Ovary (tissue), 9 donors: ENCODE data around the gene SIPA1L3. TPM values are rescaled to one million over a fixed set of nuclear protein-coding genes. Genes with fewer than 3 reads are reported as not detected.
A peak's percentile ranks its signal among the peaks of the same experiment; 100 is the strongest.

Source experiments
- DNase-seq, 5 donors: peaks; one replicate each; pipeline ENCODE4 v3.0.0-alpha.2; 2019 to 2020
- H3K27ac ChIP-seq, 2 donors: fragments of 200-600 bp; one replicate each; pipeline versions ENCODE4 v1.5.1 to v1.8.0; 2019 to 2022
- H3K27me3 ChIP-seq: fragments of 200-600 bp; one replicate; pipeline ENCODE4 v1.8.0; 2022
- H3K36me3 ChIP-seq: fragments of 200-600 bp; sonication (generic); one replicate; pipeline ENCODE4 v1.5.1; 2019
- H3K4me1 ChIP-seq: one replicate; pipeline ENCODE4 v1.8.1; 2013; ENCODE audit warnings: mild to moderate bottlenecking, moderate library complexity; ENCODE audit not compliant: insufficient read depth
- H3K4me3 ChIP-seq: fragments of 200-600 bp; sonication (generic); one replicate; pipeline ENCODE4 v1.5.1; 2017
- H3K9me3 ChIP-seq, 2 donors: fragments of 200-600 bp in 1 of 2; sonication (generic) in 1 of 2; one replicate each; pipeline versions ENCODE4 v1.5.1 to v1.8.1; 2013 to 2019; ENCODE audit warnings: mild to moderate bottlenecking in 1 of 2, moderate library complexity in 1 of 2
- EP300 ChIP-seq: sonication (generic); formaldehyde crosslinking; IDR thresholded peaks from one replicate; pipeline ENCODE4 v1.6.1; 2017; ENCODE audit warnings: antibody characterized with exemption
- POLR2A ChIP-seq: fragments of 450-650 bp; IDR thresholded peaks from one replicate; pipeline ENCODE4 v1.6.1; 2017; ENCODE audit warnings: antibody characterized with exemption, mild to moderate bottlenecking, moderate library complexity
- WGBS, 3 donors: extraction: QIAGEN DNeasy Blood & Tissue Kit in 1 of 3; methylation state at CpG; one replicate each; pipeline versions ENCODE4 v1.1.5 to v1.1.7; 2013 to 2017; 5-methylcytosine and 5-hydroxymethylcytosine counted together
- intact Hi-C, 4 donors: fragments of 100-400 bp; cut with DNase I; formaldehyde crosslinking; loops; one replicate each; pipeline versions ENCODE4 v1.11.0 to v1.15.1; 2022 to 2023
- polyA plus RNA-seq, 2 donors: library from polyadenylated mRNA; stranded (reverse); fragments of 200-250 nt in 1 of 2; fragments of 350-450 nt in 1 of 2; fragmentation: Illumina TruSeq in 1 of 2; extraction: RNeasy Lipid Tissue Mini Kit (QIAGEN cat#74804) in 1 of 2; gene quantifications; one replicate each; pipeline ENCODE4 v1.2.3, GENCODE V29; 2013 to 2014
- total RNA-seq, 7 donors: library from RNA; depleted of rRNA in 2 of 7; stranded (reverse); fragments of >200 nt in 2 of 7; fragmentation: NEBNext Ultra II Directional in 3 of 7; extraction: Animal tissue kit (Norgen Biotek cat#: 25700) in 3 of 7; gene quantifications; one replicate each; pipeline versions ENCODE4 v1.1.0 to v1.2.4, GENCODE V29; 2016 to 2023
- TF ChIP-seq, protein P1 (sequence below), 3 donors: fragments of 450-650 bp in 2 of 3; fragments of 200-600 bp in 1 of 3; IDR thresholded peaks; one replicate each; pipeline versions ENCODE4 v1.5.1 to v1.8.0; 2016 to 2022; ENCODE audit warnings: antibody characterized with exemption in 3 of 3, mild to moderate bottlenecking in 1 of 3
- donor health status: DM: no; HTN: no; CAD: no; lungs with moderate emphysema.
- donor health status: DM: no; HTN: no; CAD: no.
- donor health status: Bipolar disorder and iron deficiency.
- donor health status: DM: yes; HTN: yes; CAD: no.
- donor health status: DM: no; HTN: no; CAD: no.
- donor health status: DM: yes; HTN: yes; CAD: no.

Gene SIPA1L3
- total and polyA plus RNA-seq, 9 donors = 4.5 to 27.9 (median 18.2) TPM

DNA sequence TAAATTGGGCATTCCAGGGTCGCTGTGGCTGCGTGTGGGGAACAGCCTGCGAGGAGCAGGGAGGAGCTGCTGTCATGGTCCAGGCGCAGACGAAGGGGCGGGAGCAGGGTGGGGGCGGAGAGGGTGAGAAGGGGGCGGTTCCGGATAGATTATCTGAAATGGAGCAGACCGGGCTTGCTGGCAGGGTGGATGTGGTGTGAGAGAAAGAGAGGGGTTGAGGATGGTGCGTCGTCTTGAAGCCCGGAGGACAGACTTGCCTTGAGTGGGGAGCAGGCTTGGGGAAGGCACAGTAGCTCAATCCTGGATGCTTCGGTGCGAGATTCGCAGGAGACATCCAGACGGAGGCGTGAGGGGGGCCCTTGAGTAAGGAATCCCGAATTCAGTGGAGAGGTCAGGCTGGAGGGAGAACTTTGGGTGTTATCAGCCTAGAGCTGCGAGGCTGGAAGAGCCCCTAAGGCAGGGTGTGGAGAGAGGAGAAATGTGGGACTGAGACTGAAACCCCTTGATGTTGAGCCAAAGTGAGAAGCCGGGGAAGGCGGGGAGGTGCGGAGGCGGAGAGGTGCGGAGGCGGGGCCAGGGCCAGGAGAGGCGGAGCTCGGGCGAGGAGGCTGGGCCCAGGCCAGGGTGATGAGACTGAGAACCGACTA is 276.4 kb downstream of the SIPA1L3 start:
- TF ChIP-seq EP300 (no peak), POLR2A (no peak)
- TF ChIP-seq, protein P1, sequence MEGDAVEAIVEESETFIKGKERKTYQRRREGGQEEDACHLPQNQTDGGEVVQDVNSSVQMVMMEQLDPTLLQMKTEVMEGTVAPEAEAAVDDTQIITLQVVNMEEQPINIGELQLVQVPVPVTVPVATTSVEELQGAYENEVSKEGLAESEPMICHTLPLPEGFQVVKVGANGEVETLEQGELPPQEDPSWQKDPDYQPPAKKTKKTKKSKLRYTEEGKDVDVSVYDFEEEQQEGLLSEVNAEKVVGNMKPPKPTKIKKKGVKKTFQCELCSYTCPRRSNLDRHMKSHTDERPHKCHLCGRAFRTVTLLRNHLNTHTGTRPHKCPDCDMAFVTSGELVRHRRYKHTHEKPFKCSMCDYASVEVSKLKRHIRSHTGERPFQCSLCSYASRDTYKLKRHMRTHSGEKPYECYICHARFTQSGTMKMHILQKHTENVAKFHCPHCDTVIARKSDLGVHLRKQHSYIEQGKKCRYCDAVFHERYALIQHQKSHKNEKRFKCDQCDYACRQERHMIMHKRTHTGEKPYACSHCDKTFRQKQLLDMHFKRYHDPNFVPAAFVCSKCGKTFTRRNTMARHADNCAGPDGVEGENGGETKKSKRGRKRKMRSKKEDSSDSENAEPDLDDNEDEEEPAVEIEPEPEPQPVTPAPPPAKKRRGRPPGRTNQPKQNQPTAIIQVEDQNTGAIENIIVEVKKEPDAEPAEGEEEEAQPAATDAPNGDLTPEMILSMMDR (IDR thresholded peaks at IDR 0.05) = no peak
- Histone ChIP-seq H3K27me3 (no peaks in the 10 kb centered on the region), H3K4me1 (peaks cover 2% of the 10 kb centered on the region), H3K4me3 (no peak overlapping the region), H3K9me3 (peaks cover 0 to 3% of the 10 kb centered on the region in 2 donors), H3K36me3 (no peaks in the 10 kb centered on the region), H3K27ac (peak overlapping the region in 1 of 2 donors; percentile 19)
- 7 to 12% (median 9%) methylated on average over 30 of the region's 30 CpGs for WGBS, 3 donors
- DNase-seq = peak; percentile 57 to 76 (median 59)
- intact Hi-C loops = no loop called here

DNA sequence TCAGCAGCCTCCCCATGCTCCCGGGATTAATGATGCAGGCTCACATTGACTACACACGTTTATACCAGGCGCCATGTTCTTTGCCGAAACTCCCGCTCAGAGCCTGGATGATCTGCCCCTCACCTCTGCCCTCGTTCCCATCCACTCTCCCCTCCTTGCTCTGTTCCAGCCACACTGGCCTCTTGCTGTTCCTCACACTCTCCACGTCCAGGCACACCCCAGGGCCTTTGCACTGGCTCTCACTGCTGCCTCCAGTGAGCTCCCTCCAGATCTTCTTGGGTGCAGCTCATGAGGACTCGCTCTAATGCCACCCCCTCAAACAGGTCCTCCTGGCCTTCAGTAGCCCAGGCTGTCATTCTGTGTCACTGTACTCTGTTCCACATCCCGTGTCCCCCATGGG is 277.8 kb downstream of the SIPA1L3 start:
- Histone ChIP-seq H3K4me3 (no peak overlapping the region), H3K27ac (no peak overlapping the region), H3K36me3 (no peaks in the 10 kb centered on the region), H3K4me1 (peaks cover 2% of the 10 kb centered on the region), H3K27me3 (no peaks in the 10 kb centered on the region), H3K9me3 (peaks cover 0 to 3% of the 10 kb centered on the region in 2 donors)
- TF ChIP-seq EP300 = no peak
- TF ChIP-seq, protein P1 (IDR thresholded peaks at IDR 0.05) = no peak
- TF ChIP-seq POLR2A = no peak
- WGBS, 3 donors = 89% methylated on average over 9 of the region's 9 CpGs
- intact Hi-C loops = no loop called here
- DNase-seq = no peak

DNA sequence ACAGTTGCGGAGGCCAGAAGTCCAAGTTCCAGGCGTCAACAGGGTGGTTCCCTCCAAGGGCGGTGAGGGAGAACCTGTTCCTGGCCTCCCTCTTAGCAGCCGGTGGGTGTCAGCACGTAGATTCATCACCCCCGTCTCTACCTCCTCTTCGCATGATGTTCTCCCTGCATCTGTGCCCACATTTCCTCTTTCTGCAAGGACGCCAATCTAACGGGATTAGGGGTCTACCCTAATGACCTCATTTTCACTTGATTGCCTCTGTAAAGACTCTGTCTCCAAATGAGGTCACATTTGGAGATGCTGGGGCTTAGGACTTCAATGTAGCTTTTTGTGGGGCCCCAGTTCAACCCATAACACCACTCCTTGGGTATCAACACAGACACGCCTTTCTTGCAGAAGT is 278.6 kb downstream of the SIPA1L3 start:
- no peak for DNase-seq
- TF ChIP-seq EP300 = no peak
- peaks cover 0 to 2% of the 10 kb centered on the region in 2 donors for H3K9me3 ChIP-seq
- peaks cover 2% of the 10 kb centered on the region for H3K4me1 ChIP-seq
- 95 to 97% (median 96%) methylated on average over 10 of the region's 10 CpGs for WGBS, 3 donors
- no peak overlapping the region for H3K4me3 ChIP-seq
- intact Hi-C loops = no loop called here
- no peaks in the 10 kb centered on the region for H3K36me3 ChIP-seq
- H3K27ac ChIP-seq = no peak overlapping the region
- H3K27me3 ChIP-seq = no peaks in the 10 kb centered on the region

DNA sequence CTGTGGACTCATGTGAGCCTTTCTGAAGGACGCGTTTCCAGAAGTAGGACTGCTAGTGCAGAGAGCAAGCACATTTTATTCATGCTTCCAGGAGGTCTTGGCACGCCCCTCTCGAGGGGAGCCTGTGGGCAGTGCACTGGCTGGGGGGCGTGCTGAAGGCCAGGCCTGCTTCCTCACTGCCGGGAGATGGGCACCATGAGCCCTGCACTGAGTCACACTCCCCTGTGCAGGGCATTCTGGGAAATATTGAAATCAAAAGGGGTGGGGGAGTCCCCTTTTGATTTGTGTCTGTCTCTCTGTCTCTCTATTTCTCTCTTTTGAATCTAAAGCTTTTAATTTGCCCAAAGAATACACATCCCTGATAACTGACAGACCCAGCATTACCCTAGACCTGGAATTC is 283.1 kb downstream of the SIPA1L3 start:
- DNase-seq = no peak
- TF ChIP-seq POLR2A (no peak), EP300 (no peak)
- TF ChIP-seq, protein P1 (IDR thresholded peaks at IDR 0.05) = no peak
- Histone ChIP-seq H3K27ac (no peak overlapping the region), H3K36me3 (no peaks in the 10 kb centered on the region), H3K27me3 (no peaks in the 10 kb centered on the region), H3K9me3 (no peaks in the 10 kb centered on the region), H3K4me3 (no peak overlapping the region), H3K4me1 (no peaks in the 10 kb centered on the region)
- WGBS, 3 donors = 63 to 76% (median 63%) methylated on average over 6 of the region's 6 CpGs
- intact Hi-C loops = no loop called here

DNA sequence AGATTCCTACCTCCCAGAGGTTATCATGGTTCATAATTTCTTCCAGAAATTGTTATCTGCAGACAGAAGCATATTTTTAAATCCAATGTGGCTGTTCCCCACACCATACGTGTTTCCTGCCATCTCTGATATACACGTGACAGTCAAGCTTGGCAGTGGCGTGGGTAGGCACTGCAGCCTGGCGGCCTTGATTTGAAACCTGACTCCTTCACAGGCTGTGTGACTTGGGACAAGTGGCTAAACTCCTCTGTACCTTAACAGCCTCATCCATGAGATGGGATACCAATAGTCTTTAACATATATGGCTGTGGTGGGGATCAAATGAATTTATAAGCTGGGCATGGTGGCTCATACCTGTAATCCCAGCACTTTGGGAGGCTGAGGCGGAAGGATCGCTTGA is 283.8 kb downstream of the SIPA1L3 start:
- no peak for TF ChIP-seq EP300
- TF ChIP-seq, protein P1 (IDR thresholded peaks at IDR 0.05) = no peak
- TF ChIP-seq POLR2A = no peak
- H3K4me3 ChIP-seq = no peak overlapping the region
- 89 to 98% (median 93%) methylated on average over 6 of the region's 6 CpGs for WGBS, 3 donors
- no peaks in the 10 kb centered on the region for H3K27me3 ChIP-seq
- no peaks in the 10 kb centered on the region for H3K9me3 ChIP-seq
- DNase-seq = no peak
- no peaks in the 10 kb centered on the region for H3K36me3 ChIP-seq
- H3K27ac ChIP-seq = no peak overlapping the region
- intact Hi-C loops = no loop called here
- no peaks in the 10 kb centered on the region for H3K4me1 ChIP-seq
